GM11168 (cell line): ENCODE results near the gene CFDP1.
"Not testable (repeated sequence)": the region's sequence is repeated elsewhere in the genome, so short reads cannot be mapped to it uniquely, and the experiment has no call there.

Experiments used
- in situ Hi-C: fragments of 300-500 bp; cut with MboI; formaldehyde crosslinking; loops from one replicate; pipeline ENCODE4 v1.12.0; 2022; ENCODE audit warnings: low sequenced_read_pairs; ENCODE audit not compliant: unreplicated experiment

CFDP1 gene

DNA sequence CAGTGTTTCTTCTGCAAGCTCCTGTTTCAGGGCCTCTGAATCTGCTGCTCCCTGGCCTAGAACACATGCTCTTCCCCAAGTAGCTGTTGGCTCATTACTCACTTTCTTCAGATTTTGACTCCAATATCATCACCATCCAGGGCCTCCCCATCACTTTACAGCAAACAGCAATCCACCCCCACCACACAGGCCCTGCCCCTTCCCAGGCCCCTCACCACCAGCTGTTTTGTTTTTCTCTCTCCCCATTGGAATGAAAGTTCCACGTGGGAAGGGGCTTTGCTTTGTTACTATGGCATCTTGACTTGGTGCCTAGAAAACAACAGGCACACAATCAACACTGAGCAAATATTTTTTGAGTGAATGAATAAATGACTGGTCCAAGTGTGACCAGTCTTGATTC lies 27.1 kb upstream of the CFDP1 start:
- in situ Hi-C loops, result no loop called here

- in situ Hi-C loops, result no loop called here
Observed at GRCh38 chr16:75459691-75460090, 26.4 kb upstream of the CFDP1 start.

GRCh38 chr16:75458439-75458838 lies 25.1 kb upstream of the CFDP1 start:
- in situ Hi-C loops, result no loop called here

DNA sequence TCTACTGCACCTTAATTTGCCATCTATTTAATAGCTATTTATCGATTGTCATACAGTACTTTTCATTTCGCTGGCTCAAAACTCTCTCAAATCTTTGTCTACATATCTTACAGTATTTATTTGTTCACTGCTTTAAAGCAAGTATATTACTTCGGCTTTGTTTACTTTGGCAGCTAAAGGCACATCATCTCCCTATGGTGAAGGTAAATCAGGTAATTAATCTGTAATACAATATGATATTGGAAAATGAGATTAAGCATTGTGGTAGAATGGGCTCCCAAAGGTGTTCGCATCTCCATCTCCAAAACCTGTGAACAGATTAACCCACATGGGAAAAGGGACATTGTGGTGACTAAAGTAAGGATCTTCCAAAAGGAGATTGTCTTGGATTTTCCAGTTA lies 24.7 kb upstream of the CFDP1 start:
- in situ Hi-C loops, result no loop called here

- in situ Hi-C loops, result no loop called here
Observed at GRCh38 chr16:75457485-75458021, 24.2 kb upstream of the CFDP1 start.

DNA sequence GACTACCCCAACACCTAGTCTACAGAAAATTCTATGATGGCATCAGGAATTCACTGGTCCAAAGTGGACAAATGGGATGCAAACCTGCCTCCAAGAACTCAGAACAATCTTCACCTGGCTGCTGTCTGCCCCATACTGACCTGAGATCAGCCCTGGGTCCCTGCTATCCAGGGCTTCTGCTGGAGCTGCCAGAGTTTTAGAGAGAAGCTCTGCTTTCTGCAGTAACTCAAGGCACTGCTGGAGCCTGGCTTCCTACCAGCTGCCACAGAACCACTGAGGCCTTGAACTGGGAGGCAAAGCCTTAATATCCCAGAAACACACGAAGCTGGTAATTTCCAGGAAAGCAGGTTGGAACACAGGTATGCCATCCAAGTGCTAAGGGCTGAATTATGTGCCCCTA lies 23.7 kb upstream of the CFDP1 start:
- in situ Hi-C loops, result no loop called here

DNA sequence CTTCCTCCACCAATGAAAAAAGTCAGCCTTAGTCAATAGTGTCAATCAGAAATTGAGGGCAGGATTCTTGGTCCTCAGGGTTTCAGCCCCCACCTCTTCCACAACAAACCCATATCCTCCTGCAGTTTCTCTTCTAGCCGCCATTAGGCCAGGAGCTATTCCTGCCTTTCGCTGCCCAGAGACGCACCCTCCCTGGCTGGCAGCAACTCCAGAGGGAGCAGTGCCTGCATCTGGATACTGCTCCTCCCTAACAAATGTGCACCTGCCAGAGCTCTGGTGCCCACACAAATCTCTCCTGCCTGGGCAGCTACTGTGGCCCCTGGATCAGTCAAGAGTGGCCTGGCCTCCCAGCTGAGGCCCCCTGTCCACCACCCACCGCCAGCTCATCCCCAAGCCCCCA lies 23.2 kb upstream of the CFDP1 start:
- in situ Hi-C loops, result not testable (repeated sequence)

DNA sequence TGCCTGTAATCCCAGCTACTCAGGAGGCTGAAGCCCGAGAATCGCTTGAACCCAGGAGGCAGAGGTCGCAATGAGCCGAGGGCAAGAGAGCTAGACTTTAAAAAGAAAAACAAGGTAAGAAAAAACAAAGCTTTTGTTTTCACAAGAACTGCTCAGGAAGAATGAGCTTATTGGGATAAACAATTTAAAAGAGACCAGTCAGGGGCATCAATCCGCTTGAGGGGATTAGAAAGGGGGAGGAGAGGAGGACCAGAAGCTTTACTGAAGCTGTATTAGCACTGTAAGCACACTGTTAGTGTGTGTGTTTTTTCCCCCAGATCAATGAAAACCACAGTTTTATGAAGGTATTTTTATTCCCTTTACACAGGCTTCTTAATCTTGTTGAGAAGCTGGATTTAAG lies 22.4 kb upstream of the CFDP1 start:
- in situ Hi-C loops, result no loop called here

- in situ Hi-C loops, result no loop called here
Observed at GRCh38 chr16:75452464-75453190, 19.3 kb upstream of the CFDP1 start.

GRCh38 chr16:75446416-75446815 lies 13.1 kb upstream of the CFDP1 start:
- in situ Hi-C loops, result no loop called here

GRCh38 chr16:75445298-75445697 lies 12.0 kb upstream of the CFDP1 start:
- in situ Hi-C loops, result no loop called here

DNA sequence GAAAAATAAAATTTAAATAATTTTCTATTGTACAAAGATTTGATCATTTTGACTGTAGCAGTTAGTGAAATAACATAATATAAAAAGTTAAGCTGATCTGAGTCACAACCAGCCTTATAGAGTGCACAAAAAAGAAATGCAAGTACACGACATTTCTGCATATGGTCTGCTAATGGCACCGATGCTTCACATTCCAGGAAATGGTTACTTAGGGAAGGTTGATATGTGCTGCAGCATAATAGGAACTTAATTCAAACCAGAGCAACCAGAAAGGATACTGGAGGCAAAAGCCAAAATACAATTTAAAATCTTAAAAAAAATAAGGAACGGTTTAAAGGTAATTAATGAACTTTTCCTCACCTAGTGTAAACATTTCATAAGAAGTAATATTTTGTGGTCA lies 10.0 kb upstream of the CFDP1 start:
- in situ Hi-C loops, result no loop called here

DNA sequence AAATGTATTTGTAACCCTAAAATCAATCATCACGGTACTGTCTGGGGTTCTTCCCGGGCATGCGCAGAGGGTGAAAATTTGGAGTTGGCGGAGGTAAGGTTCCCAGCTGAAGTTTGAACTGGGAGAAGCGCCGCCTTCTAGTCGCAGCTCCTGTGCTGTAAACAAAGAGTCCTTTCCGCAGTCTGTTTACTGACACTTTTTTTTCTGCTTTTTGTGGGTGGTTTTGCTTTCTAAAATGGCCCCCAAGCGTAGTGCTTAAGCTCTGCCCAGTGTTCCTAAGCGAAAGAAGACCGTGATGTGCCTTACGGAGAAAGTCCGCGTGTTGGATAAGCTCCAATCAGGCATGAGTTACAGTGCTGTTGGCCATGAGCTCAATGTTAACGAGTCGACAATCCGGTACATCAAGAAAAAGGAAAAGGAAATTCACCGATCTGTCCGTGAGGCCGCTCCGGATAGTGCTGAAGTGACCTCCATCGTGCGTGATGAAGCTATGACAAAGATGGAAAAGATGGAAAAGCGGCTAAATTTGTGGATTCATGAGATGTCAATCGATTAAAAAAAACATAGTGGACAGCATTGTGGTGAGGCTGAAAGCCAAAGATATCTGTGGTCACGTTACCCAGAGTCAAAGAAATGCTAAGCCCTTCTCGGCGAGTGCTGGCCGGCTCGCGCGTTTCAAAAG lies 570 bp upstream of the CFDP1 start:
- in situ Hi-C loops, result no loop called here

DNA sequence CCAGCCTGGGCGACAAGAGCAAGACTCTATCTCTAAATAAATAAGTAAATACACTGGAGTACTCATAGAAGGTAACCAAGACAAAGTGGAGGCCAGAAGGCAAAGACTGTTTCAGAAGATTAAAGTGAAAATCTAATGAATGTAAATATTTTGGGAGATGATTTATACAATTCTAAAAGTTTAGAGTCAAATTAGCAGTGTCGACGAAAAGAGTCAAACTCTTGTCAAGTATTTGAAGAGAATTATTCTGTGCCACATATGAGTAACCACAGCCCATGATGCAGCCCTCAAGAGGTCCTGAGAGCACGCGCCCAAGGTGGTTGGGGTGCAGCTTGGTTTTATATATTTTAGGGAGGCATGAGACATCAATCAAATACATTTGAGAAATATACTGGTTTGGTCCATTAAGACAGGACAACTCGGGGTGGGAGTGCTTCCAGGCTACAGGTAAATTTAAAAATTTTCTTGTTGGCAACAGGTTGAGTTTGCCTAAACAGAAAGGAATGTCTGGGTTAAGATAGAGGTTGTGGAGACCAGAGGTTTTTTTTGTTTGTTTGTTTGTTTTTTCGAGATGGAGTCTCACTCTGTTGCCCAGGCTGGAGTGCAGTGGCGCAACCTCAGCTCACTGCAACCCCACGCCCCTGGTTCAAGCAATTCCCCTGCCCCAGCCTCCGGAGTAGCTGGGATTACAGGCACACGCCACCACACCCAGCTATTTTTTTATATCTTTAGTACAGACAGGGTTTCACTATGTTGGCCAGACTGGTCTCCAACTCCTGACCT lies 3.5 kb downstream of the CFDP1 start:
- in situ Hi-C loops, result no loop called here

DNA sequence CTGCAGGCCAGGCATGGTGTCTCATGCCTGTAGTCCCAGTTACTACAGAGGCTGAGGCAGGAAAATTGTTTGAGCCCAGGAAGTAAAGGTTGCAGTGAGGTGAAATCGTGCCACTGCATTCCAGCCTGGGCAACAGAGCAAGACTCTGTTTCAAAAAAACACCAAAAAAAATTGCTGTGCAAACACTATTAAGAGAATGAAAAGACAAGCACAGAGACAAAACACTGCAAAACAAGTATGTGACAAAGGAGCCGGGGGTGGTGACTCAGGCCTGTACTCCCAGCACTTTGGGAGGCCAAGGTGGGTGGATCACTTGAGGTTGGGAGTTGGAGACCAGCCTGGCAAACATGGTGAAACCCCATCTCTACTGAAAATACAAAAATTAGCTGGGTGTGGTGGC lies 6.8 kb downstream of the CFDP1 start:
- in situ Hi-C loops, result not testable (repeated sequence)

DNA sequence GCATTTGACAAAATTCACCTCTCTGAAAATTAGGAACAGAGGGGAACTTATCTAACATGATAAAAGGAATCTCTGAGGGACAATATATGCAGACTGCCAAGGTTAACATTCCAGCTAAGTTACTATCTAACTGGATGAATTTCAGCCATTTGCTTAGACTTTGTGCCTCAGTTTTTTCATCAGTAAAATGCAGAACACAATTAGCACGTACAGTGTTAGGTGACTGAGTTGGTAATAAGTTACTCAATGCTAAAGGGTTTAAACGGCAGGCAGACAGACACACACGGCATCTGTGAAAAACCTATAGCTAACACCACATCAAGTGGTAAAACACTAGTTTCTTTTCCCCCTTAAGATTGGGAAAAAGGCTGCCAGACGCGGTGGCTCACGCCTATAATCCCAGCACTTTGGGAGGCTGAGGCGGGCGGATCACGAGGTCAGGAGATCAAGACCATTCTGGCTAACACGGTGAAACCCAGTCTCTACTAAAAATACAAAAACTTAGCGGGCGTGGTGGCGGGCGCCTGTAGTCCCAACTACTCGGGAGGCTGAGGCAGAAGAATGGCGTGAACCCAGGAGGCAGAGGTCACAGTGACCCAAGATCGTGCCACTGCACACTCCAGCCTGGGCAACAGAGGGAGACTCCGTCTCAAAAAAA lies 9.1 kb downstream of the CFDP1 start:
- in situ Hi-C loops, result not testable (repeated sequence)

GRCh38 chr16:75423723-75424104 lies 9.6 kb downstream of the CFDP1 start:
- in situ Hi-C loops, result no loop called here

DNA sequence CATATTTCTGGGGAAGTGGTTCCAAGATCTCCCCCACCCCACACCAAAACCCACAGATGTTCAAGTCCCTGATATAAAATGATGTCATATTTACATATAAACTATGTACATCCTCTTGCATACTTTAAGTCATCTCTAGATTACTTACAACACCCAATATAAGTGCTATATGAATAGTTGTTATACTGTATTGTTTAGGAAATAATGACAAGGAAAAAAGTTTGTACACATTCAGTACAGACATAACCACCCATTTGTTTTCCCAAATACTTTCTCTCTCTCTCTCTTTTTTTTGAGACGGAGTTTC lies 11.5 kb downstream of the CFDP1 start:
- in situ Hi-C loops, result no loop called here

- in situ Hi-C loops, result no loop called here
Observed at GRCh38 chr16:75420987-75421819, 12.1 kb downstream of the CFDP1 start.
